Trophoblast cell (in vitro differentiated cells and primary cell): Measurements from ENCODE around the gene POLR2J2.
"Not testable (repeated sequence)": the region's sequence is repeated elsewhere in the genome, so short reads cannot be mapped to it uniquely, and the experiment has no call there.

ENCODE experiments used
- DNase-seq, 2 donors: peaks; one replicate each; pipeline ENCODE4 v3.0.0-alpha.2; 2016
- H2AFZ ChIP-seq: 2 replicates; pipeline ENCODE4 v1.6.1; 2013; ENCODE audit warnings: low read length, moderate library complexity, mild to moderate bottlenecking; ENCODE audit not compliant: insufficient read depth, poor library complexity
- H2AK5ac ChIP-seq: 2 replicates; pipeline ENCODE4 v1.6.1; 2013; ENCODE audit warnings: mild to moderate bottlenecking, low read length
- H2BK120ac ChIP-seq: 2 replicates; pipeline ENCODE4 v1.6.1; 2013; ENCODE audit warnings: low read length, mild to moderate bottlenecking, moderate library complexity; ENCODE audit not compliant: insufficient read depth, poor library complexity
- H2BK12ac ChIP-seq: 2 replicates; pipeline ENCODE4 v1.6.1; 2013; ENCODE audit warnings: mild to moderate bottlenecking, low read length, moderate library complexity
- H2BK5ac ChIP-seq: 2 replicates; pipeline ENCODE4 v1.6.1; 2013; ENCODE audit warnings: low read length, low read depth, moderate library complexity, mild to moderate bottlenecking; ENCODE audit not compliant: poor library complexity
- H3K14ac ChIP-seq: 2 replicates; pipeline ENCODE4 v1.6.1; 2013; ENCODE audit warnings: mild to moderate bottlenecking, low read length
- H3K18ac ChIP-seq: 2 replicates; pipeline ENCODE4 v1.6.1; 2013; ENCODE audit warnings: mild to moderate bottlenecking, low read length
- H3K23ac ChIP-seq: 2 replicates; pipeline ENCODE4 v1.6.1; 2013; ENCODE audit warnings: low read length
- H3K27ac ChIP-seq: 2 replicates; pipeline ENCODE4 v1.5.1; 2013; ENCODE audit warnings: low read depth, mild to moderate bottlenecking, inconsistent platforms, low read length, moderate library complexity
- H3K27me3 ChIP-seq: 2 replicates; pipeline ENCODE4 v1.6.1; 2013; ENCODE audit warnings: inconsistent platforms, mild to moderate bottlenecking, low read length, moderate library complexity; ENCODE audit not compliant: insufficient read depth
- H3K36me3 ChIP-seq, 2 experiments: 1 replicate in 1 of 2; 2 replicates in 1 of 2; pipeline ENCODE4 v1.6.1; 2013; ENCODE audit warnings: low read length in 2 of 2, mild to moderate bottlenecking in 2 of 2, moderate library complexity in 1 of 2; ENCODE audit not compliant: insufficient read depth in 2 of 2, control insufficient read depth in 1 of 2
- H3K4ac ChIP-seq: 2 replicates; pipeline ENCODE4 v1.6.1; 2013; ENCODE audit warnings: low read depth, mild to moderate bottlenecking, low read length, moderate library complexity
- H3K4me1 ChIP-seq, 2 experiments: 1 replicate in 1 of 2; 2 replicates in 1 of 2; pipeline ENCODE4 v1.6.1; 2013; ENCODE audit warnings: low read length in 2 of 2, mild to moderate bottlenecking in 2 of 2, moderate library complexity in 1 of 2; ENCODE audit not compliant: insufficient read depth in 2 of 2, control insufficient read depth in 1 of 2
- H3K4me2 ChIP-seq: 2 replicates; pipeline ENCODE4 v1.6.1; 2013; ENCODE audit warnings: inconsistent platforms, mild to moderate bottlenecking, low read length, moderate library complexity
- H3K4me3 ChIP-seq: 2 replicates; pipeline ENCODE4 v1.5.1; 2013; ENCODE audit warnings: mild to moderate bottlenecking, low read depth, low read length, inconsistent platforms
- H3K79me1 ChIP-seq: one replicate; pipeline ENCODE4 v1.6.1; 2013; ENCODE audit warnings: low read length
- H3K79me2 ChIP-seq: 2 replicates; pipeline ENCODE4 v1.6.1; 2013; ENCODE audit warnings: low read length, mild to moderate bottlenecking; ENCODE audit not compliant: control insufficient read depth, insufficient read depth, poor library complexity
- H3K9ac ChIP-seq: 2 replicates; pipeline ENCODE4 v1.6.1; 2013; ENCODE audit warnings: mild to moderate bottlenecking, low read length
- H3K9me3 ChIP-seq: 2 replicates; pipeline ENCODE4 v1.6.1; 2013; ENCODE audit warnings: low read depth, mild to moderate bottlenecking, control low read depth, inconsistent platforms, low read length; ENCODE audit not compliant: insufficient read depth
- H4K12ac ChIP-seq: 2 replicates; pipeline ENCODE4 v1.6.1; 2013; ENCODE audit warnings: low read depth, mild to moderate bottlenecking, low read length, moderate library complexity
- H4K8ac ChIP-seq: 2 replicates; pipeline ENCODE4 v1.6.1; 2013; ENCODE audit warnings: low read depth, mild to moderate bottlenecking, low read length, moderate library complexity
- H4K91ac ChIP-seq: one replicate; pipeline ENCODE4 v1.6.1; 2013; ENCODE audit warnings: low read depth, mild to moderate bottlenecking, low read length, moderate library complexity
- WGBS: extraction: QIAGEN DNeasy Blood & Tissue Kit; methylation state at CpG from one replicate; pipeline ENCODE4 v1.1.7; 2013; ENCODE audit warnings: missing lambda C conversion rate; ENCODE audit not compliant: insufficient read length, insufficient coverage; ENCODE audit errors: extremely low coverage; 5-methylcytosine and 5-hydroxymethylcytosine counted together

The POLR2J2 gene

DNA sequence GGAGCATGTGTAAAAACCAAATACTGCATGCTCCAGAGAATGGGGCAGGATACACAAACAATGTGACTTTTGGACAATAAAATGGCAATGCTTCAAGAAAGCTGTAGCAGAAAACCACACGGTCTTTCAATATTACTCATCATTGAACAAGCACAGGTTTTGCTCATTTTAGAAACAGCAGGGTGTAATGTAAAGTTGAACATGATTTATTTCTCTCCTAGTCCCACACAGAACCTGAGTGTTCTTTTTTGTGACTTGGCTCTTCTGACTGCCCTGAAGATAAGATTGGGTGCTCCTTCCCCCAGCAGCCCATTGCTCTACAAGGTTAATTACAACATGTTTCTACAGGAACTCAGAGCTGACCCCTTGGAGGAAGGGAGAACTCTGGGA, 42.2 kb upstream of the POLR2J2 start:
- not testable (repeated sequence) for H3K23ac ChIP-seq, H4K12ac ChIP-seq, H3K79me2 ChIP-seq, H3K14ac ChIP-seq, H3K36me3 ChIP-seq, H3K4ac ChIP-seq, H3K18ac ChIP-seq, H2BK5ac ChIP-seq, H2BK12ac ChIP-seq, H3K4me1 ChIP-seq, H2AFZ ChIP-seq, H4K8ac ChIP-seq, H2BK120ac ChIP-seq, H3K9ac ChIP-seq, H3K4me3 ChIP-seq, H2AK5ac ChIP-seq, H3K9me3 ChIP-seq, H3K27me3 ChIP-seq, H3K27ac ChIP-seq, DNase-seq, H3K79me1 ChIP-seq, H4K91ac ChIP-seq, H3K4me2 ChIP-seq
- no CpG with 5 or more reads among the region's 1 CpG for WGBS

DNA sequence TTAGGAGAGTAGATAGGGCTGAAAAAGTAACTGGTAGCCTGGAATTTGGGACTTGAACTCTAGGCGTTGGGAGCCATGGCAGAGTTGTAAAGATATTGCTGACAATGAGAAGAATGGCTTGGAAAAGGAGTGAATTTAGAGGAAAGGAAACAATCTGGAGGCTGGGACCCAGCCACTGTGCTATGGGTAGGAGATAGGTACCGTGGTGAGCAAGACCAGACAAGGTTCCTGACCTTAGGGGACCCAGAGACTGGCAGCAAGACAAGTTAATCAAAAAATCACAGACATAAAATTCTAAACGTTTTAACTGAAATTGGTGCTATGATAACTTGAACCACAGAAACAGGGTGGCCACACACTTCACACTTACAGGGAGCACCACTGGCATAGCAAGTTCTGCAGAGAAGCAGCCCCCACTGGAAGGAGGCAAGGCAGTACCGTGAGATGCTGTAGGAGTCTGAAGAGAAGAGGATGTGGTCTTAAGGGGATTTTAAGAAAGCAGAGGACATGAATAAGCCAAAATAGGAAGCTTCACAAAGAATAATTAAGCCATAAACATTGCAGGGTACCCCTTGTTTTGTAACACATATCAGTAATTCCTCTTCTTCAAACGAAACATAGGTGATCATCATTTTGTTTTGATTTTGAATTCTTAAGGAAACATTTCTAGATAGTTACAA, 41.7 kb upstream of the POLR2J2 start:
- H3K27ac ChIP-seq, H3K4me2 ChIP-seq, H4K8ac ChIP-seq, H4K12ac ChIP-seq, H2BK12ac ChIP-seq, H3K4ac ChIP-seq, H3K14ac ChIP-seq, H3K9ac ChIP-seq, H3K4me3 ChIP-seq, DNase-seq, H3K36me3 ChIP-seq, H3K4me1 ChIP-seq, H2AK5ac ChIP-seq, H3K79me1 ChIP-seq, H3K27me3 ChIP-seq, H4K91ac ChIP-seq, H2BK120ac ChIP-seq, H3K18ac ChIP-seq, H3K9me3 ChIP-seq, H2AFZ ChIP-seq, H3K23ac ChIP-seq, H3K79me2 ChIP-seq, H2BK5ac ChIP-seq: not testable (repeated sequence)
- no CpG with 5 or more reads among the region's 5 CpGs for WGBS

DNA sequence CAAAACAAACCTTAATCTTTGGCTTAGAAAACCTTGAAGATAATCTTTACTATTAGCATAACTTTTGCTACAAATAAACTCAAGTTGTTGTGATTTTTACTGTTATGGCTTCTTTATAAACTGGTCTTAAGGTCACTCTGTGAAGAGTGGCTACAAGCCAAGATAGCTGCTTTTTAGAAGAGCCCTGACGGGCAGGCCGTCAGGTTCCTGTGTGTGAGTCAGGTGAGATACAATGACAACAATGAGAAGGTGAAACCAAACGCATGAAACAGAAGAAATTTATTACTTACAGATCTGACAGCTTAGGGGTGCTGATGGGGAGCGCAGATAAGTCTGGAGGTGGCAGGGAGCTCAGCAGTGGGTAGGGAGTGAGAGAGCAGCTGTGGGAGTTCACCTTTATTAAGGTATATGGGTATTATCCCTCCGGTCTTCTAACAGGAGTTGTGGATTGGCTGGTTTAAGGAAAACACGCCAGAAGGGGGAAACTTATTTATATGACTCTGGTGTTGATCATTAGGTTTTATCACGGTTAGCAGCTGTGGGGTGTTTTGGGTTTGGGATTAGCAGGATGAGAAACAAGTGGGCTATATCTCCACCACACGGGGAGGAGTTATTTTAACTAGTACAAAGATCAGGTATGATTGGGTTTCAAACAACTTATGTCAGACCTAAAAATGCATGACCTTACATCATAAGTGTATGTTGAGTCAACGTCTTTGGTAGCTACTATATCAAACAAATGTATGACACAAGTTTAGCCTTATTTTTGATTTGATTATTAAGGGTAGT, 27.7 kb upstream of the POLR2J2 start:
- not testable (repeated sequence) for H3K79me1 ChIP-seq, H2BK12ac ChIP-seq, H2BK120ac ChIP-seq, H3K4ac ChIP-seq, H3K79me2 ChIP-seq, H3K27ac ChIP-seq, H4K8ac ChIP-seq, H3K9me3 ChIP-seq, H3K18ac ChIP-seq, H4K12ac ChIP-seq, H3K4me3 ChIP-seq, H3K4me2 ChIP-seq, H3K23ac ChIP-seq, H3K36me3 ChIP-seq, H3K9ac ChIP-seq, H3K4me1 ChIP-seq, H2AK5ac ChIP-seq, H2BK5ac ChIP-seq, H3K14ac ChIP-seq, H2AFZ ChIP-seq, H4K91ac ChIP-seq, H3K27me3 ChIP-seq
- no CpG with 5 or more reads among the region's 9 CpGs for WGBS
- DNase-seq: peak in 1 of 2 donors; percentile 38

DNA sequence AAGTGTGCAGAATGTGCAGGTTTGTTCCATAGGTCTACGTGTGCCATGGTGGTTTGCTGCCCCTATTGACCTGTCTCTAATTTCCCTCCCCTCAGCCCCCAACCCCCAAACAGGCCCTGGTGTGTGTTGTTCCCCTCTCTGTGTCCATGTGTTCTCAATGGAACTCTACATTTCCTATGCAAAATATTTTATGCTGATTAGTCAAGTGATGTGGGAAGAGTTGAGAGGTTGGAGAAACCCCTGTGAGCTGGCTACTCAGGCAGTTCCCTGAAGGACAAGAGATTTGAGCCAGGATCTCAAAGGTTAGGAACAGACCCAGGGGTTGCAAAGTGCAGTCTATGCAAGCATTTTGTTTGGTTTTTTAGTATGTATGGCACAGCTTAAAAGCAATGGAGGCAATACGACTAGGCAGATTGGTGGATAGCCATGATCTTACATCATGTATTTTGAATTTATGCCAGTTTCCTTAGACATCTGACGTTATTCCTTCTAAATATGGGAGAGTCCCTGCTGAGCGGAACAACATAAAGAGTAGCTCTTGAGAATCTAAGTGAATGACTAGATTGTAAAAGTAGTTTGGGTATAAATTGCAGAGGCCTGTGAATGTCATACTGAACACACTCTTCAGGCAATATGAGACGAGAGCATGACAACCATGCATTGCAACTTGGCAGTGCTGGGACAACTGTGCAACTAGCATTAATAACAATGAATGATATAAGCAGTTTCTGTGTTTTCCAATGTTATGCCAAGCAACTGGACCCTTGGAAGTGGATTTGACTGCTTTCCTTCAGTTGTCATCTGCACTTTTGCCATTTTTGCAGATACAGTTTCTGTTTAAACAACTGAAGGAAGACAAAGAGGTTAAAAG, 26.4 kb upstream of the POLR2J2 start:
- not testable (repeated sequence) for H2AK5ac ChIP-seq, H2BK12ac ChIP-seq

More for the DNA sequence above, 26.4 kb upstream of the POLR2J2 start:
- not testable (repeated sequence) for H2BK5ac ChIP-seq, H3K4me2 ChIP-seq, H4K8ac ChIP-seq, H2BK120ac ChIP-seq, H2AFZ ChIP-seq, H3K79me2 ChIP-seq, H3K14ac ChIP-seq, DNase-seq, H4K91ac ChIP-seq, H3K4ac ChIP-seq, H3K36me3 ChIP-seq, H3K27ac ChIP-seq, H3K4me3 ChIP-seq, H3K23ac ChIP-seq, H4K12ac ChIP-seq, H3K4me1 ChIP-seq, H3K9me3 ChIP-seq, H3K9ac ChIP-seq, H3K79me1 ChIP-seq, H3K27me3 ChIP-seq, H3K18ac ChIP-seq
- WGBS: no CpG with 5 or more reads among the region's 5 CpGs
